GM10248 (cell line): ENCODE results near the gene TKTL1.

Experiments used
- CTCF ChIA-PET: fragments of 300-600 bp; sonication (Branson Sonifier 250); formaldehyde crosslinking; extraction: SDS; loops from one replicate; lab custom pipeline; 2021; ENCODE audit warnings: antibody characterized with exemption; lab: Yijun Ruan, JAX
- POLR2A ChIA-PET: fragments of 350-650 bp; sonication (Branson Sonifier 250); formaldehyde crosslinking; extraction: SDS; loops from one replicate; lab custom pipeline; 2020; ENCODE audit warnings: antibody characterized with exemption; lab: Yijun Ruan, JAX
- DNase-seq: peaks from one replicate; pipeline ENCODE4 v3.0.0; 2012; ENCODE audit errors: extremely low spot score
- TF ChIP-seq, protein P1 (sequence below): IDR thresholded peaks from 2 replicates; pipeline ENCODE4 v1.5.1; 2012; ENCODE audit warnings: mild to moderate bottlenecking, low read depth; ENCODE audit errors: extremely low read depth, missing control alignments, control extremely low read depth

The TKTL1 gene

DNA sequence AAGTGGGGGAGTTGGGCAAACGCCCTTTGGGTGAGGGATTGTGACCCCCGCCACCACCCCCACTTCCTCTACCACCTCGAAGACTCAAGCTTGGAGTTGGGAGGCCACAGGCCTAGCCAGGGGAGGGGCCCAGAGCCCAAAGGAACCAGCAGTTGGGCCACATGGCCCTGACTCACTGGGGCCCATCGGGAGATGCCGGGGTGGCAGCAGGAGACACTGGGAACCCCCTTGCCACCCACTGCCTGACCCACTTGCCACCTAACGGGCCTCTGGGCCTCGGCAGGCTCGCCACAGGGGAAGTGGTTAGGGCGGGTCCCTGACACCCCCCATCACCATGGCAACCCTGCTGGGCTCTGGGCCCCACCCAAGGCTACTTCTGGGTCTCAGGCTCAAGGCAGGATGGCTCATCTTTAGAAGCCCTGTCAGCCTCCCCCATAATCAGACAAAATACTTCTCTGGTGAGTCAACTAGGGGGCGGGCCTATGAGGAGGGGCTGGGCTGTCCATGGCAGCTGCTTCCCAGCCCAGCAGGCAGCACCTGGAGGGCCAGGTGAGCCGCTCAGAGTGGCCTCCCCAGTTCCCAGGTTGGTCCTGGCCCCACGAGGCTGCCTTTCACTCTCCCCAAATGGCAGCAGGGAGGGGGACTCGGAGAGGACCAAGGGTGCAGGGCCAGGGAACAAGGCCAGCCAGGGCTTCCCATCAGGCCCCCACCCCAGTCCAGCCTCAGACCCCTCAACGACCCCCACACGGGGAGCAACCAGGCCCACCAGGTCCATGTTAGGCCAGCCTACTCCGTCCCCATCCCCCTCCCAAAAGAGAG, 73.2 kb downstream of the TKTL1 start:
- ChIA-PET CTCF (interaction anchor here (0.7 kb wide), 1 partner anchor 165 kb away, joined by 3 read pairs; no protein-coding TSS in a partner anchor), POLR2A (interaction anchor here (0.8 kb wide), 1 partner anchor 10 kb away, joined by 3 read pairs; no protein-coding TSS in a partner anchor)
- DNase-seq = peak; percentile 63
- TF ChIP-seq, protein P1, sequence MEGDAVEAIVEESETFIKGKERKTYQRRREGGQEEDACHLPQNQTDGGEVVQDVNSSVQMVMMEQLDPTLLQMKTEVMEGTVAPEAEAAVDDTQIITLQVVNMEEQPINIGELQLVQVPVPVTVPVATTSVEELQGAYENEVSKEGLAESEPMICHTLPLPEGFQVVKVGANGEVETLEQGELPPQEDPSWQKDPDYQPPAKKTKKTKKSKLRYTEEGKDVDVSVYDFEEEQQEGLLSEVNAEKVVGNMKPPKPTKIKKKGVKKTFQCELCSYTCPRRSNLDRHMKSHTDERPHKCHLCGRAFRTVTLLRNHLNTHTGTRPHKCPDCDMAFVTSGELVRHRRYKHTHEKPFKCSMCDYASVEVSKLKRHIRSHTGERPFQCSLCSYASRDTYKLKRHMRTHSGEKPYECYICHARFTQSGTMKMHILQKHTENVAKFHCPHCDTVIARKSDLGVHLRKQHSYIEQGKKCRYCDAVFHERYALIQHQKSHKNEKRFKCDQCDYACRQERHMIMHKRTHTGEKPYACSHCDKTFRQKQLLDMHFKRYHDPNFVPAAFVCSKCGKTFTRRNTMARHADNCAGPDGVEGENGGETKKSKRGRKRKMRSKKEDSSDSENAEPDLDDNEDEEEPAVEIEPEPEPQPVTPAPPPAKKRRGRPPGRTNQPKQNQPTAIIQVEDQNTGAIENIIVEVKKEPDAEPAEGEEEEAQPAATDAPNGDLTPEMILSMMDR = no peak

DNA sequence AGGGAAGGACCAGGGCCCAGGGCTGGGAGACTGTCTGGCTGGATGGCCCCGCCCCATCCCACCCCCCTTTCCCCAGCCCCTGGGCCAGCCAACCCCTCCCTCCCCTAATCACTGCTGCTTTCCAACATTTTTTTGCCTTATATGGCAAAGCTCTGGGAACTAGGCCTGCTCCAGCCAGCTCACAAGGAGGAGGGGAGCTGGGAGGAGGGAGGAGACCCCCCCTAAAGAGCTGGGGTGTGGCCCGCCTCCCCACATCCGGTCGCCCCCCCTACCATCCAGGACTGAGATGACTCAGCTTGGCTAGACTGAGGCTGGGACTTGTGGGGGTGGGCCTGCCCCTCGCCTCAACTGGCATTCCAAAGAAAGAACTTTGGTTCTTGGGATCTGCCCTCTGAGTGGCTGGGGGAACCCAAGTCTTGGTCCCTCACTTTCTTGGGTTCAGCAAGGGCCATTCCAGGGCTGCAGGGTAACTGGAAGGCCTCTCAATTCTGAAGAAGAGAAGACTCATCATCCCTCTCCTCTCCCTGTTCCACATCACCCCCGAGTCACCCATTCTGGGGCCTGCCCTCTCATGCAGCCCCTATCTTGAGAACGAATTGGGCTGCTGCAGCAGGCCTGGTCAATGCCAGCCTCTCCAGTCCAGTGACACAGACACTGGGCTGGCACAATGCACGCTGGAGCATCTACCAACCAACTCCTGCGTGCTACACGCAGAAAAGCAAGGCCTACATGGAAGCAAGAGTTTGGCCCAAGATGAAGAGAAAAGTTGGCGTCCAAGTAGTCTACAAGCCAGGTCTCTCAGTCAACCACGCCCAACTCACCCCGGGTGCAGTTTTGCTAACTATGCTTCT, 74.1 kb downstream of the TKTL1 start:
- ChIA-PET CTCF (interaction anchor here (1.8 kb wide), 1 partner anchor 166 kb away, joined by 4 read pairs; no protein-coding TSS in a partner anchor), POLR2A (no interaction called here)
- peak; percentile 36 for DNase-seq
- TF ChIP-seq, protein P1 = no peak

DNA sequence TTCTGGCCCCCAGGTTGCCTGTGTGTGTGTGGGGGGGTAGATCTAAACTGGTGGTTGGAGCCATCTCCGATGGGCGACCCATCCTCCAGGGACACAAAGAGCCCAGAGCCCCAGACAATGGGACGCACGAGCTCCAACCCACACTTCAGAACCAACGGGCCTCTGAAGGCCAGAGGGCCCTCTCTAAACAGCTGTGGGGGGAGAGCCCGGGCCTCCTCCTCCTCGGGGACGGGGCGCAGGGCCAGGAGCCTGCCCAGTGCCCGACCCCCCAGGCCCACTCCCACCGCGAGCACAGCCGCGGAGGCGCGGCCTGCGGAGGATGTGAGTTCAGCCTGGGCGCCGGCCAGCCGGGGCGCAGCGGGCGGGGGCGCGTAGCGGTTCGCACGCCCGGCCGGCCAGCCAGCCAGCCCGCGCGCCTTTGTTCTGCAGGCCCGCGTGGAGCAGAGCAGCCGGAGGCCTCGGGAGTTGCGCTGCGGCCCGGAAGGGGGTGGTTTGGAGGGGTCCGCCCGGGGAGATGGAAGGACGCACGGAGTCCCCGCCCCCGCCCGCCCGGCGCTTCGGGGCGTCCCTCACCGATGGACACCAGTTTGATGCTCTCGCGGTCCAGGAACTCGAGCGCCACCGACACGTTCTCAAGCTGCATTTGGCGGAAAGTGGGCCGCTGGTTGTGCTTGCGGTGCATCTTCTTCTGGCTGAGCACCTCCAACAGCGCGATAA, 74.9 kb downstream of the TKTL1 start:
- no peak for DNase-seq
- POLR2A ChIA-PET = interaction anchor here (0.7 to 1.0 kb wide), 6 partner anchors 13 to 576 kb away, joined by 3 to 7 read pairs (median 4); partner anchors contain the start of genes IDH3G, SLC10A3 and SSR4
- TF ChIP-seq, protein P1 = no peak
- CTCF ChIA-PET = interaction anchor here (1.0 to 1.8 kb wide), 3 partner anchors 120 to 166 kb away, joined by 3 to 4 read pairs (median 4); partner anchors contain the start of gene SLC10A3

DNA sequence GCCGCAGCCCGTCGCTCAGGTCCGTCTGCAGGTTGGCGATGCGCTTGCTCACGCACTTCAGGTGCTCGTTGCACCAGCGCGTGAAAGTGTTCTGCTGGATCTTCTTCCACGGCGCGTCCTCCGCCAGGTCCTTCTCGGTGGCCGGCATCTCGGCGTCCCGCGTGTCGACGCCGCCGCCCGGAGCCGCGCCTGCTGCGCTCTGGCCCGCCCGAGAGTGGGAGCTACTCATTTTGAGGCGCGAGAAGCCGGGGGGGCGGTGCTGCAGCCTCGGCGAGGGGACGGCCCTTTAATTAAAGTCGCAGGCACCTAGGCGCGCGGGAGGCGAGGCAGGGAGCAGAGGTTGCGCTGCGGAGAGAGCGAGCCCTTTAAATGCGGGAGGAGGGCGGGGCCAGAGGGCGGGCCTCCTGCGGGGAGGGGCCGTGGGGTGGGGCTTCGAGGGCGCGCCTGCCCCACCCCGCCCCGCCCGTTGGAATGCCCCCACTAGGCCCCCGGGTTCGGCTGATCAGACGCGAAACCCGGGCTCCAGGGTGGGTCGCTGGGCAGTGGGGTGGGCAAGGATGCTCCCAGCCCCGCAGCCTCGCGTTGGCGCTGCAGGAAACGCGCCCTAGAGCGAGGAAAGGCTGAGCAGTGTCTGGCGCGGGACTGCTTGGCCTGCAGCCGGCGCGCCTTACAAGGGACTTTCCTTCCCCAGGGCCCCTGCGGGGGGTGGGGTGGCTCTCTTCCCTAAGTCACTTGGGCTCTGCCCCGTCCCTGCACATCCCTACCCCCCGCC, 75.6 kb downstream of the TKTL1 start:
- ChIA-PET CTCF (interaction anchor here (1.0 to 1.8 kb wide), 3 partner anchors 119 to 166 kb away, joined by 3 to 4 read pairs (median 4); partner anchors contain the start of gene SLC10A3), POLR2A (interaction anchor here (0.5 to 1.0 kb wide), 8 partner anchors 12 to 577 kb away, joined by 3 to 7 read pairs (median 4); partner anchors contain the start of genes IDH3G, SLC10A3 and SSR4)
- DNase-seq = peak; percentile 84
- TF ChIP-seq, protein P1 = no peak

DNA sequence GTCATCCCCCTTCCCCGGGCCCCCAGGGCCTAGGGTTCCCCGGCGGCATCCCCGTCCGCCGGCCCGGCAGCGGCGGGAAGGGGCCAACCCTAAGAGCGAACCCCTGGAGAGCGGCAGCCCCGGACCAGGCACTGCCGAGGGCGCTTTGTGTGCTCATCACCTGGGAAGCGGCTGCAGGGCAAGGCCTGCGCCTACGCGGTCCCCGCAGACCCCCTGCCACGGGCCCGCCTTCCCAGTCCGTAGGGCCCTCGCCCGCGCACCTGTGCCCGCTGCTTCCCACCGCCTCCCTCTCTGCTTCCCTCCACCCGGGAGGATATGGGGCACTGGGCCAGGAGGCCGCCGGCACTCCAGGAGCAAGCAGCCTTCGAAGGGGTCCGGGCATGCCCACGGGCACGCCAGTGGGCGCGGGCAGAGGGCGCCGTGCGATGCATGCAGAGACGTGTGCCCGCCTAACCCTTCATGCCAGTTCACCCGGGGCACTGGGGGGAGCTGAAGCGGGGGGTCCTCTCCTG, 76.2 kb downstream of the TKTL1 start:
- DNase-seq = no peak
- POLR2A ChIA-PET = no interaction called here
- CTCF ChIA-PET = interaction anchor here (0.9 kb wide), 1 partner anchor 155 kb away, joined by 3 read pairs; no protein-coding TSS in a partner anchor
- TF ChIP-seq, protein P1 = no peak
